Endodermal cell (in vitro differentiated cells): ENCODE results near the gene CPN2. TPM values are rescaled to one million over a fixed set of nuclear protein-coding genes. Genes with fewer than 3 reads are reported as not detected.

ENCODE experiments used
- DNase-seq: peaks from one replicate; pipeline ENCODE4 v3.0.0-alpha.2; 2017
- H3K27ac ChIP-seq: 2 replicates; pipeline ENCODE4 v1.5.1; 2013; ENCODE audit warnings: mild to moderate bottlenecking, low read depth, low read length, moderate library complexity
- H3K27me3 ChIP-seq: 2 replicates; pipeline ENCODE4 v1.6.1; 2013; ENCODE audit warnings: mild to moderate bottlenecking, low read length, moderate library complexity; ENCODE audit not compliant: insufficient read depth, control insufficient read depth, poor library complexity, severe bottlenecking
- H3K36me3 ChIP-seq: 2 replicates; pipeline ENCODE4 v1.7.0; 2013; ENCODE audit warnings: mild to moderate bottlenecking, low read length, moderate library complexity; ENCODE audit not compliant: control insufficient read depth, insufficient read depth
- H3K4me1 ChIP-seq: one replicate; pipeline ENCODE4 v1.7.0; 2013; ENCODE audit warnings: low read length; ENCODE audit not compliant: control insufficient read depth, insufficient read depth
- H3K4me3 ChIP-seq: 2 replicates; pipeline ENCODE4 v1.5.1; 2013; ENCODE audit warnings: mild to moderate bottlenecking, low read length, moderate library complexity
- H3K9ac ChIP-seq: 2 replicates; pipeline ENCODE4 v1.6.1; 2013; ENCODE audit warnings: mild to moderate bottlenecking, low read length, moderate library complexity; ENCODE audit not compliant: poor library complexity, severe bottlenecking; ENCODE audit errors: extremely low read depth
- H3K9me3 ChIP-seq: 2 replicates; pipeline ENCODE4 v1.6.1; 2013; ENCODE audit warnings: mild to moderate bottlenecking, low read length, moderate library complexity; ENCODE audit not compliant: control insufficient read depth
- H3K27ac Mint-ChIP-seq: 2 replicates; pipeline ENCODE4 v1.8.0; 2020; ENCODE audit warnings: mixed read lengths
- H3K27me3 Mint-ChIP-seq: 2 replicates; pipeline ENCODE4 v1.8.0; 2021; ENCODE audit warnings: mild to moderate bottlenecking, mixed read lengths; ENCODE audit not compliant: insufficient read depth
- H3K36me3 Mint-ChIP-seq: 2 replicates; pipeline ENCODE4 v1.8.0; 2020; ENCODE audit warnings: low read depth, mixed read lengths
- H3K4me1 Mint-ChIP-seq: 2 replicates; pipeline ENCODE4 v1.8.0; 2020; ENCODE audit warnings: mixed read lengths
- H3K4me3 Mint-ChIP-seq: 2 replicates; pipeline ENCODE4 v1.8.0; 2020; ENCODE audit warnings: mild to moderate bottlenecking, moderate library complexity, mixed read lengths
- H3K9me3 Mint-ChIP-seq: 2 replicates; pipeline ENCODE4 v1.8.0; 2020; ENCODE audit warnings: mild to moderate bottlenecking, mixed read lengths
- CTCF ChIP-seq: fragments of 200-600 bp; sonication (generic); conservative IDR thresholded peaks from 2 replicates; pipeline ENCODE4 v1.5.0; 2021; ENCODE audit warnings: antibody characterized with exemption, mild to moderate bottlenecking
- WGBS, 2 experiments: methylation state at CpG; one replicate each; pipeline versions ENCODE4 v1.1.5 to v1.1.7; 2013; ENCODE audit warnings: missing lambda C conversion rate in 2 of 2, mixed read lengths in 1 of 2; ENCODE audit not compliant: insufficient coverage in 1 of 2, insufficient read length in 1 of 2; 5-methylcytosine and 5-hydroxymethylcytosine counted together
- total RNA-seq, 2 donors: library from RNA; stranded (reverse); fragmentation: NEBNext Ultra II Directional in 1 of 2; extraction: Animal tissue kit (Norgen Biotek cat#: 25700) in 1 of 2; gene quantifications; 2 replicates in 1 of 2; 3 replicates in 1 of 2; pipeline ENCODE4 v1.2.1, GENCODE V29; 2021

CPN2 gene
- total RNA-seq, 2 donors from 2014 or later = 0.22 TPM; not detected in 1

GRCh38 chr3:194377708-194378107, 26.6 kb upstream of the CPN2 start:
- Mint-ChIP-seq H3K27ac (no peak overlapping the region), H3K4me3 (no peak overlapping the region), H3K36me3 (no peaks in the 10 kb centered on the region), H3K9me3 (no peaks in the 10 kb centered on the region), H3K27me3 (peaks cover 27% of the 10 kb centered on the region), H3K4me1 (peaks cover 16% of the 10 kb centered on the region)
- 90% methylated on average over 1 of the region's 1 CpG; no CpG with 5 or more reads in 1 of the 2 experiments for WGBS, 2 experiments
- DNase-seq = no peak
- no peaks in the 10 kb centered on the region for H3K36me3 ChIP-seq
- H3K27ac ChIP-seq = no peak overlapping the region
- H3K27me3 ChIP-seq = peaks cover 19% of the 10 kb centered on the region
- no peak overlapping the region for H3K4me3 ChIP-seq
- H3K4me1 ChIP-seq = peaks cover 5% of the 10 kb centered on the region
- TF ChIP-seq CTCF = no peak
- H3K9me3 ChIP-seq = no peaks in the 10 kb centered on the region
- no peak overlapping the region for H3K9ac ChIP-seq

GRCh38 chr3:194376241-194376560, 25.1 kb upstream of the CPN2 start:
- H3K36me3 Mint-ChIP-seq = no peaks in the 10 kb centered on the region
- Histone ChIP-seq H3K9ac (no peak overlapping the region), H3K27me3 (peaks cover 19% of the 10 kb centered on the region), H3K9me3 (no peaks in the 10 kb centered on the region), H3K4me1 (no peaks in the 10 kb centered on the region), H3K36me3 (no peaks in the 10 kb centered on the region), H3K27ac (no peak overlapping the region), H3K4me3 (no peak overlapping the region)
- TF ChIP-seq CTCF = no peak
- WGBS, 2 experiments = 89 to 93% methylated on average over 10 of the region's 10 CpGs
- H3K27ac Mint-ChIP-seq = no peak overlapping the region
- H3K27me3 Mint-ChIP-seq = peaks cover 18% of the 10 kb centered on the region
- no peaks in the 10 kb centered on the region for H3K9me3 Mint-ChIP-seq
- H3K4me3 Mint-ChIP-seq = no peak overlapping the region
- DNase-seq = no peak
- H3K4me1 Mint-ChIP-seq = peaks cover 12% of the 10 kb centered on the region

GRCh38 chr3:194375473-194376240, 24.5 kb upstream of the CPN2 start:
- no peak overlapping the region for H3K27ac Mint-ChIP-seq
- peaks cover 12% of the 10 kb centered on the region for H3K4me1 Mint-ChIP-seq
- peak overlapping the region; percentile 59 for H3K4me3 ChIP-seq
- H3K36me3 ChIP-seq = no peaks in the 10 kb centered on the region
- peak overlapping the region; percentile 42 for H3K4me3 Mint-ChIP-seq
- H3K36me3 Mint-ChIP-seq = no peaks in the 10 kb centered on the region
- H3K4me1 ChIP-seq = no peaks in the 10 kb centered on the region
- TF ChIP-seq CTCF = no peak
- no peak overlapping the region for H3K9ac ChIP-seq
- peaks cover 17% of the 10 kb centered on the region for H3K27me3 ChIP-seq
- H3K9me3 Mint-ChIP-seq = no peaks in the 10 kb centered on the region
- WGBS, 2 experiments = 59 to 60% methylated on average over 12 to 15 of the region's 15 CpGs
- peak; percentile 82 for DNase-seq
- H3K27ac ChIP-seq = no peak overlapping the region
- H3K9me3 ChIP-seq = no peaks in the 10 kb centered on the region
- H3K27me3 Mint-ChIP-seq = peaks cover 18% of the 10 kb centered on the region
